K562 (cell line): ENCODE results near the gene TCF12.

ENCODE experiments used
- CREB1 ChIP-seq, 2 experiments: sonication (generic) in 1 of 2; formaldehyde crosslinking in 1 of 2; IDR thresholded peaks; 2 replicates each; pipeline versions ENCODE4 v1.6.1 to v1.8.0; 2012 to 2022; ENCODE audit warnings: inconsistent platforms in 1 of 2, mild to moderate bottlenecking in 1 of 2, missing genetic modification reagents in 1 of 2, moderate library complexity in 1 of 2
- CTCF ChIP-seq, 3 experiments: IDR thresholded peaks in 2 of 3; conservative IDR thresholded peaks in 1 of 3; 2 replicates each; pipeline ENCODE4 v1.5.1; 2011 to 2012; ENCODE audit warnings: low read length in 3 of 3, mild to moderate bottlenecking in 3 of 3, control low read depth in 2 of 3, improper control_type of control experiment in 1 of 3, inconsistent platforms in 1 of 3, low read depth in 1 of 3, mixed read lengths in 1 of 3, moderate library complexity in 1 of 3; ENCODE audit not compliant: insufficient read depth in 2 of 3
- FOXA1 ChIP-seq: fragments of 450-650 bp; IDR thresholded peaks from 2 replicates; pipeline ENCODE4 v1.6.1; 2016; ENCODE audit warnings: mild to moderate bottlenecking, borderline replicate concordance
- PTBP1 ChIP-seq: fragments of 200-400 bp; formaldehyde crosslinking; IDR thresholded peaks from 2 replicates; pipeline ENCODE4 v1.6.1; 2017; ENCODE audit warnings: low read depth, low read length
- SMC3 ChIP-seq: conservative IDR thresholded peaks from 2 replicates; pipeline ENCODE4 v1.6.1; 2011; ENCODE audit warnings: low read depth, low read length, improper control_type of control experiment; ENCODE audit not compliant: insufficient read depth
- ZNF133 ChIP-seq: fragments of 250-450 bp; sonication (Bioruptor Pico); IDR thresholded peaks from 2 replicates; pipeline ENCODE4 v1.4.0; 2020; ENCODE audit warnings: mild to moderate bottlenecking

- TF ChIP-seq FOXA1 (no peak), CTCF (IDR thresholded peaks at IDR 0.05 in 2 of 3, conservative IDR thresholded peaks at IDR 0.05 in 1 of 3; ENCODE audit: insufficient read depth in 2 of 3, low read depth in 1 of 3, low read length in 3 of 3) (no peak), SMC3 (no peak), CREB1 (IDR thresholded peaks at IDR 0.05) (no peak), CREB1 (CRISPR knock-in tag; IDR thresholded peaks at IDR 0.05) (no peak), PTBP1 (no peak), ZNF133 (CRISPR knock-in tag) (no peak)
Measured at GRCh38 chr15:57005244-57005643, 86.8 kb downstream of the TCF12 start.
